GM23338 (cell line): ENCODE results near the gene MSL2.

Source experiments
- CTCF ChIP-seq, 2 experiments: fragments of 200-600 bp in 1 of 2; sonication (generic) in 1 of 2; conservative IDR thresholded peaks; 2 replicates each; pipeline versions ENCODE4 v1.5.1 to v1.6.1; 2016 to 2017; ENCODE audit warnings: antibody characterized with exemption in 2 of 2, low read depth in 2 of 2, mild to moderate bottlenecking in 2 of 2, moderate library complexity in 1 of 2
- TF ChIP-seq, protein P1 (sequence below): IDR thresholded peaks from 2 replicates; pipeline ENCODE4 v1.6.1; 2016; ENCODE audit warnings: antibody characterized with exemption

DNA sequence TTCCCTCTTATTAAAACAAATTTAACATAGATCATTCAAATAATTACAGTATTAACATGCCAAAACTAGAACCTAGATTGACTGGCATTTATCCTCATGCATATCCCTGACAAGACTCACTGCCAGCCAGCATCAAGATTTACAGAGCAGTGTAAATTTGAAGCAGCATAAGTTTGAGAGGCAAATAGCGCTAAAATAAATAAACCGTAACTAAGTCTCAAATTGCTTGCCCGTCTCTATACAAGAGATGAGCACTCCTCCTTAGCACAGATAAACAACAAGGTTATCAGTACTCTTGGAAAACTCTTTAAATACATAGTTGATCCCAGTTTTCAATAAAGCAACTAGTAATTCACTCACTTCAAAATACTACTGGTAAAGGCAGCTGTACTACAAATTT, 29.6 kb downstream of the MSL2 start:
- TF ChIP-seq CTCF (conservative IDR thresholded peaks at IDR 0.05; ENCODE audit: low read depth in 2 of 2) = no peak
- TF ChIP-seq, protein P1, sequence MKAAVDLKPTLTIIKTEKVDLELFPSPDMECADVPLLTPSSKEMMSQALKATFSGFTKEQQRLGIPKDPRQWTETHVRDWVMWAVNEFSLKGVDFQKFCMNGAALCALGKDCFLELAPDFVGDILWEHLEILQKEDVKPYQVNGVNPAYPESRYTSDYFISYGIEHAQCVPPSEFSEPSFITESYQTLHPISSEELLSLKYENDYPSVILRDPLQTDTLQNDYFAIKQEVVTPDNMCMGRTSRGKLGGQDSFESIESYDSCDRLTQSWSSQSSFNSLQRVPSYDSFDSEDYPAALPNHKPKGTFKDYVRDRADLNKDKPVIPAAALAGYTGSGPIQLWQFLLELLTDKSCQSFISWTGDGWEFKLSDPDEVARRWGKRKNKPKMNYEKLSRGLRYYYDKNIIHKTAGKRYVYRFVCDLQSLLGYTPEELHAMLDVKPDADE = no peak
